GM12878 (cell line): Measurements from ENCODE around the gene POGZ. TPM values are rescaled to one million over a fixed set of nuclear protein-coding genes. Genes with fewer than 3 reads are reported as not detected.
"Not testable (repeated sequence)": the region's sequence is repeated elsewhere in the genome, so short reads cannot be mapped to it uniquely, and the experiment has no call there.

Experiments used
- ATAC-seq: fragments of 200-7000 bp; cut with Tn5 transposase; 3 replicates; pipeline ENCODE4 v1.9.1; 2020; ENCODE audit warnings: mild to moderate bottlenecking, moderate library complexity
- BruUV-seq: library from RNA; stranded (reverse); fragments of 400-500 nt; replicated peaks from 2 replicates; lab custom pipeline; 2021; lab: Mats Ljungman, UMichigan
- CTCF ChIA-PET: fragments of 300-600 bp; sonication (Branson Sonifier 250); formaldehyde crosslinking; extraction: SDS; loops from one replicate; lab custom pipeline; 2021; ENCODE audit warnings: inconsistent platforms; lab: Yijun Ruan, JAX
- POLR2A ChIA-PET: fragments of 350-600 bp; formaldehyde crosslinking; extraction: SDS; loops from one replicate; lab custom pipeline; 2021; ENCODE audit warnings: inconsistent platforms; lab: Charles Lee
- RAD21 ChIA-PET: fragments of 300-600 bp; sonication (Branson Sonifier 250); formaldehyde crosslinking; loops from one replicate; lab custom pipeline; 2023; ENCODE audit warnings: antibody characterized with exemption; ENCODE audit not compliant: unreplicated experiment; lab: Charles Lee
- SMC1A ChIA-PET: fragments of 300-600 bp; sonication (Branson Sonifier 250); formaldehyde crosslinking; loops from one replicate; lab custom pipeline; 2023; ENCODE audit not compliant: unreplicated experiment, uncharacterized antibody; lab: Charles Lee
- DNase-seq: peaks from one replicate; pipeline ENCODE4 v3.0.0-alpha.2; 2011; ENCODE audit warnings: low read depth, low spot score
- FAIRE-seq: peaks from 3 replicates; lab custom pipeline; 2011; peaks lifted over from hg19 to GRCh38; lab: Jason Lieb, UNC
- H2AFZ ChIP-seq: 2 replicates; pipeline ENCODE4 v1.6.0; 2011; ENCODE audit warnings: low read depth, low read length, control low read depth; ENCODE audit not compliant: control insufficient read depth
- H3K27ac ChIP-seq: 2 replicates; pipeline ENCODE4 v1.5.1; 2011; ENCODE audit warnings: control low read depth; ENCODE audit not compliant: control insufficient read depth, insufficient read depth
- H3K27me3 ChIP-seq, 2 experiments: replicated peaks in 1 of 2; 2 replicates each; pipeline versions ENCODE4 v1.6.0 to v1.6.1; 2011; ENCODE audit warnings: low read length in 1 of 2; ENCODE audit not compliant: control insufficient read depth in 2 of 2, insufficient read depth in 2 of 2
- H3K36me3 ChIP-seq, 2 experiments: 2 replicates each; pipeline ENCODE4 v1.5.1; 2011; ENCODE audit warnings: low read length in 1 of 2; ENCODE audit not compliant: control insufficient read depth in 2 of 2, insufficient read depth in 2 of 2
- H3K4me1 ChIP-seq: 2 replicates; pipeline ENCODE4 v1.6.1; 2011; ENCODE audit warnings: mild to moderate bottlenecking, low read length, moderate library complexity, mixed read lengths; ENCODE audit not compliant: control insufficient read depth, insufficient read depth
- H3K4me2 ChIP-seq: 2 replicates; pipeline ENCODE4 v1.6.0; 2011; ENCODE audit warnings: control low read depth; ENCODE audit not compliant: control insufficient read depth, insufficient read depth
- H3K4me3 ChIP-seq: fragments of 200-600 bp; sonication (generic); 2 replicates; pipeline ENCODE4 v1.5.1; 2016
- H3K79me2 ChIP-seq: 2 replicates; pipeline ENCODE4 v1.6.0; 2011; ENCODE audit warnings: low read length; ENCODE audit not compliant: control insufficient read depth, insufficient read depth
- H3K9ac ChIP-seq: 2 replicates; pipeline ENCODE4 v1.8.0; 2011; ENCODE audit warnings: low read length, control low read depth, mixed read lengths; ENCODE audit not compliant: control insufficient read depth, insufficient read depth
- H3K9me3 ChIP-seq: replicated peaks from 3 replicates; pipeline ENCODE4 v1.5.1; 2011; ENCODE audit warnings: mild to moderate bottlenecking, low read length; ENCODE audit not compliant: control insufficient read depth, insufficient read depth
- H4K20me1 ChIP-seq: 2 replicates; pipeline ENCODE4 v1.6.0; 2011; ENCODE audit not compliant: control insufficient read depth, insufficient read depth
- BMI1 ChIP-seq: fragments of 450-650 bp; IDR thresholded peaks from 2 replicates; pipeline ENCODE4 v1.6.1; 2016; ENCODE audit warnings: mild to moderate bottlenecking, moderate library complexity, borderline replicate concordance
- JUNB ChIP-seq: IDR thresholded peaks from 2 replicates; pipeline ENCODE4 v1.6.1; 2016; ENCODE audit warnings: antibody characterized with exemption, mild to moderate bottlenecking
- WGBS: methylation state at CpG from one replicate; pipeline ENCODE4 v1.1.6; 2016; ENCODE audit warnings: low lambda C conversion rate; ENCODE audit not compliant: insufficient replicate concordance, insufficient coverage; ENCODE audit errors: missing lambda C conversion rate; 5-methylcytosine and 5-hydroxymethylcytosine counted together
- in situ Hi-C: fragments of 300-500 bp; cut with MboI; formaldehyde crosslinking; loops from 9 replicates; pipeline ENCODE4 v1.14.3; 2018; ENCODE audit warnings: mixed read lengths
- intact Hi-C: fragments of 100-400 bp; cut with micrococcal nuclease; formaldehyde crosslinking; loops from one replicate; pipeline ENCODE4 v1.14.2; 2022; ENCODE audit not compliant: unreplicated experiment
- polyA plus RNA-seq, 11 experiments: library from polyadenylated mRNA; depleted of rRNA in 4 of 11; unstranded in 6 of 11; stranded (reverse) in 5 of 11; fragments of >200 nt; fragmentation: Nextera tagmentation in 4 of 11; fragmentation: Illumina TruSeq in 1 of 11; extraction: Ambion mirVana in 4 of 11; extraction: Trizol in 1 of 11; gene quantifications; 1 replicate in 1 of 11; 2 replicates in 10 of 11; pipeline versions ENCODE4 v1.2.1 to v1.2.3, GENCODE V29; 2011 to 2016; ENCODE audit warnings: inconsistent platforms in 2 of 11, missing spikeins in 2 of 11, low read depth in 1 of 11
- total RNA-seq, 4 experiments: library from RNA; depleted of rRNA in 3 of 4; stranded (reverse); fragments of >200 nt in 3 of 4; fragmentation: Illumina TruSeq in 1 of 4; extraction: Trizol in 1 of 4; gene quantifications; 2 replicates each; pipeline versions ENCODE4 v1.2.1 to v1.2.3, GENCODE V29; 2013 to 2021

Gene POGZ
- total and polyA plus RNA-seq, 10 of the 15 experiments (the other 5 are each of a cell fraction or from before 2014, with no cell fraction given): 11.3 to 80.6 (median 35.8) TPM

- FAIRE-seq: no peak
- CTCF ChIA-PET: no interaction called here
Observed at GRCh38 chr1:151391079-151391563, 68.2 kb downstream of the POGZ start.

GRCh38 chr1:151390221-151391078 is 68.8 kb downstream of the POGZ start:
- H3K79me2 ChIP-seq, H3K9ac ChIP-seq, BruUV-seq, intact Hi-C loops, H2AFZ ChIP-seq, H3K4me3 ChIP-seq, SMC1A ChIA-PET, in situ Hi-C loops, H3K27ac ChIP-seq, H3K27me3 ChIP-seq, FAIRE-seq, CTCF ChIA-PET, DNase-seq, H3K9me3 ChIP-seq, H3K36me3 ChIP-seq, H4K20me1 ChIP-seq, H3K4me1 ChIP-seq, H3K4me2 ChIP-seq, RAD21 ChIA-PET, ATAC-seq: not testable (repeated sequence)
- WGBS: 77% methylated on average over 19 of the region's 22 CpGs
- POLR2A ChIA-PET: interaction anchor here (0.7 kb wide), 1 partner anchor 489 kb away, joined by 6 read pairs; no protein-coding TSS in a partner anchor
- TF ChIP-seq JUNB: 0 out of 2 replicates have a peak, but pooled peaks have one; percentile 27

More at GRCh38 chr1:151391079-151391563, 68.2 kb downstream of the POGZ start:
- H3K36me3 ChIP-seq: no peaks in the 10 kb centered on the region
- POLR2A ChIA-PET: interaction anchor here (0.7 kb wide), 1 partner anchor 488 kb away, joined by 6 read pairs; no protein-coding TSS in a partner anchor
- no peak for ATAC-seq
- no peak overlapping the region for H3K9ac ChIP-seq
- TF ChIP-seq BMI1: no peak
- DNase-seq: no peak
- H3K9me3 ChIP-seq: no peaks in the 10 kb centered on the region
- no peak overlapping the region for H3K4me2 ChIP-seq
- H3K79me2 ChIP-seq: no peaks in the 10 kb centered on the region
- in situ Hi-C loops: no loop called here
- H4K20me1 ChIP-seq: no peaks in the 10 kb centered on the region
- no peak overlapping the region for H2AFZ ChIP-seq
- no peak overlapping the region for H3K4me3 ChIP-seq
- RAD21 ChIA-PET: no interaction called here
- BruUV-seq: no TSS peak
- no peaks in the 10 kb centered on the region for H3K4me1 ChIP-seq
- no peak overlapping the region for H3K27ac ChIP-seq
- 41% methylated on average over 3 of the region's 3 CpGs for WGBS
- H3K27me3 ChIP-seq: no peaks in the 10 kb centered on the region
- intact Hi-C loops: no loop called here
- SMC1A ChIA-PET: no interaction called here
